Breast epithelium (tissue), 3 donors: Measurements from ENCODE around the gene WWC2.

ENCODE experiments used
- POLR2AphosphoS5 ChIP-seq, 3 donors: sonication (generic); formaldehyde crosslinking; IDR thresholded peaks; one replicate each; pipeline ENCODE4 v1.6.1; 2017; ENCODE audit warnings: antibody characterized with exemption in 3 of 3
- TF ChIP-seq, protein P1 (sequence below), 3 donors: fragments of 450-650 bp; IDR thresholded peaks; one replicate each; pipeline ENCODE4 v1.5.1; 2016 to 2017; ENCODE audit warnings: antibody characterized with exemption in 3 of 3, mild to moderate bottlenecking in 3 of 3, moderate library complexity in 3 of 3

DNA sequence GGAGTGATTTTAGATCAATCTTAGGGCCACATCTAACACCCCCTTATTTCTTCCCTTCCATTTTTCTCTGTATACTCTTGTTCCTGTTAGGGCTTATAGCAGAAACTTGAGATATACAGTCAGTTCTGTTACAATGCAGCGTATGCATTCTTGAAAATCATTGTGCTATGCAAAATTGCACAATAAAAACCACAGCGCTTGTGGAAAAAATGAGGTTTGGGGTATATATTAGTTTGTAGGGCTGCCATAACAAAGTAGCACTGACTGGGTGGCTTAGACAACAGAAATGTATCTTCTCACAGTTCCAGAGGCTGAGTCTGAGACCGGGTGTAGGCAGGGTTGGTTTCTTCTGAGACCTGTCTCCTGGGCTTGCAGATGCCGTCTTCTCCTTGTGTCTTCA, 59.0 kb downstream of the WWC2 start:
- TF ChIP-seq, protein P1, sequence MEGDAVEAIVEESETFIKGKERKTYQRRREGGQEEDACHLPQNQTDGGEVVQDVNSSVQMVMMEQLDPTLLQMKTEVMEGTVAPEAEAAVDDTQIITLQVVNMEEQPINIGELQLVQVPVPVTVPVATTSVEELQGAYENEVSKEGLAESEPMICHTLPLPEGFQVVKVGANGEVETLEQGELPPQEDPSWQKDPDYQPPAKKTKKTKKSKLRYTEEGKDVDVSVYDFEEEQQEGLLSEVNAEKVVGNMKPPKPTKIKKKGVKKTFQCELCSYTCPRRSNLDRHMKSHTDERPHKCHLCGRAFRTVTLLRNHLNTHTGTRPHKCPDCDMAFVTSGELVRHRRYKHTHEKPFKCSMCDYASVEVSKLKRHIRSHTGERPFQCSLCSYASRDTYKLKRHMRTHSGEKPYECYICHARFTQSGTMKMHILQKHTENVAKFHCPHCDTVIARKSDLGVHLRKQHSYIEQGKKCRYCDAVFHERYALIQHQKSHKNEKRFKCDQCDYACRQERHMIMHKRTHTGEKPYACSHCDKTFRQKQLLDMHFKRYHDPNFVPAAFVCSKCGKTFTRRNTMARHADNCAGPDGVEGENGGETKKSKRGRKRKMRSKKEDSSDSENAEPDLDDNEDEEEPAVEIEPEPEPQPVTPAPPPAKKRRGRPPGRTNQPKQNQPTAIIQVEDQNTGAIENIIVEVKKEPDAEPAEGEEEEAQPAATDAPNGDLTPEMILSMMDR (IDR thresholded peaks at IDR 0.05), result no peak
- no peak for TF ChIP-seq POLR2AphosphoS5 (IDR thresholded peaks at IDR 0.05)
